Psoas muscle (tissue), 8 donors: Measurements from ENCODE around the gene WDR53. TPM values are rescaled to one million over a fixed set of nuclear protein-coding genes. Genes with fewer than 3 reads are reported as not detected.

Experiments
- ATAC-seq, 4 donors: fragments of 200-7000 bp; cut with Tn5 transposase; one replicate each; pipeline ENCODE4 v1.9.1; 2020; ENCODE audit warnings: moderate library complexity in 3 of 4, mild to moderate bottlenecking in 2 of 4
- DNase-seq, 2 donors: peaks; one replicate each; pipeline ENCODE4 v3.0.0-alpha.2; 2020
- H3K27ac ChIP-seq: fragments of 200-600 bp; one replicate; pipeline ENCODE4 v1.8.0; 2022
- H3K27me3 ChIP-seq, 3 donors: fragments of 200-600 bp in 1 of 3; one replicate each; pipeline versions ENCODE4 v1.6.1 to v1.8.0; 2013 to 2022; ENCODE audit warnings: low read length in 2 of 3, mild to moderate bottlenecking in 2 of 3, moderate library complexity in 1 of 3; ENCODE audit not compliant: insufficient read depth in 3 of 3
- H3K36me3 ChIP-seq, 2 donors: fragments of 200-600 bp in 1 of 2; one replicate each; pipeline versions ENCODE4 v1.6.1 to v1.8.0; 2013 to 2022; ENCODE audit warnings: low read depth in 1 of 2, mild to moderate bottlenecking in 1 of 2, moderate library complexity in 1 of 2; ENCODE audit not compliant: insufficient read depth in 1 of 2
- H3K4me1 ChIP-seq: fragments of 200-600 bp; one replicate; pipeline ENCODE4 v1.8.0; 2022
- H3K4me3 ChIP-seq: fragments of 200-600 bp; one replicate; pipeline ENCODE4 v1.8.0; 2022; ENCODE audit warnings: mild to moderate bottlenecking
- H3K9me3 ChIP-seq: fragments of 200-600 bp; one replicate; pipeline ENCODE4 v1.8.0; 2022
- CTCF ChIP-seq: fragments of 200-600 bp; IDR thresholded peaks from one replicate; pipeline ENCODE4 v1.8.0; 2022; ENCODE audit warnings: antibody characterized with exemption
- WGBS, 3 donors: extraction: QIAGEN DNeasy Blood & Tissue Kit; methylation state at CpG; one replicate each; pipeline versions ENCODE4 v1.1.6 to v1.1.7; 2013; 5-methylcytosine and 5-hydroxymethylcytosine counted together
- intact Hi-C, 2 donors: fragments of 100-400 bp; cut with DNase I; formaldehyde crosslinking; loops; one replicate each; pipeline versions ENCODE4 v1.11.0 to v1.14.2; 2022
- polyA plus RNA-seq, 3 donors: library from polyadenylated mRNA; stranded (reverse); fragments of 200-250 nt; gene quantifications; one replicate each; pipeline ENCODE4 v1.2.3, GENCODE V29; 2013
- total RNA-seq, 4 donors: library from RNA; stranded (reverse); fragmentation: NEBNext Ultra II Directional in 2 of 4; extraction: Animal tissue kit (Norgen Biotek cat#: 25700) in 2 of 4; gene quantifications; one replicate each; pipeline versions ENCODE4 v1.2.1 to v1.2.4, GENCODE V29; 2021 to 2023
- donor health status: healthy with polysubstance abuse.
- donor health status: DM: no; HTN: no; CAD: no; lungs with moderate emphysema.
- donor health status: Bipolar disorder and iron deficiency.
- donor health status: healthy.
- donor health status: DM: yes; HTN: yes; CAD: no.
- donor health status: DM: no; HTN: no; CAD: no.
- donor health status: DM: no; HTN: no; CAD: no.
- donor health status: DM: yes; HTN: yes; CAD: no.

The WDR53 gene
- total and polyA plus RNA-seq, 7 donors, result 4.4 to 18.9 (median 10.5) TPM

- Histone ChIP-seq H3K4me1 (no peaks in the 10 kb centered on the region), H3K36me3 (no peaks in the 10 kb centered on the region), H3K4me3 (no peak overlapping the region), H3K27me3 (peaks cover 0 to 7% (median 2%) of the 10 kb centered on the region in 3 donors), H3K9me3 (no peaks in the 10 kb centered on the region), H3K27ac (no peak overlapping the region)
- peak; percentile 52 for TF ChIP-seq CTCF
- WGBS, 3 donors, result 38 to 48% (median 44%) methylated on average over 18 of the region's 18 CpGs
- DNase-seq, result peak in 1 of 2 donors; percentile 27
- ATAC-seq, result peak in 1 of 4 donors; percentile 40
- intact Hi-C loops, result loop anchor here (2.0 to 10.0 kb wide), 3 partner anchors 95 to 147 kb away; partner anchors contain the start of gene NRROS (in 1 of the 2)
Observed at GRCh38 chr3:196537319-196537984, 30.9 kb downstream of the WDR53 start.

- no peak overlapping the region for H3K27ac ChIP-seq
- TF ChIP-seq CTCF, result no peak
- no peaks in the 10 kb centered on the region for H3K36me3 ChIP-seq
- ATAC-seq (no peak), DNase-seq (no peak)
- 25 to 33% (median 32%) methylated on average over 14 of the region's 14 CpGs for WGBS, 3 donors
- no peaks in the 10 kb centered on the region for H3K9me3 ChIP-seq
- H3K4me1 ChIP-seq, result no peaks in the 10 kb centered on the region
- intact Hi-C loops, result loop anchor here in 1 of 2 donors (10.0 kb wide), 1 partner anchor 102 kb away; the partner anchor contains the start of gene NRROS
- H3K27me3 ChIP-seq, result peaks cover 0 to 7% (median 2%) of the 10 kb centered on the region in 3 donors
- no peak overlapping the region for H3K4me3 ChIP-seq
Observed at GRCh38 chr3:196533260-196533681, 35.1 kb downstream of the WDR53 start.

- TF ChIP-seq CTCF, result no peak
- H3K36me3 ChIP-seq, result no peaks in the 10 kb centered on the region
- no peak overlapping the region for H3K27ac ChIP-seq
- no peaks in the 10 kb centered on the region for H3K4me1 ChIP-seq
- WGBS, 3 donors, result 84 to 91% (median 90%) methylated on average over 4 of the region's 4 CpGs
- intact Hi-C loops, result loop anchor here in 1 of 2 donors (10.0 kb wide), 1 partner anchor 103 kb away; the partner anchor contains the start of gene NRROS
- peaks cover 0 to 7% (median 2%) of the 10 kb centered on the region in 3 donors for H3K27me3 ChIP-seq
- ATAC-seq, result no peak
- no peak for DNase-seq
- H3K4me3 ChIP-seq, result no peak overlapping the region
- no peaks in the 10 kb centered on the region for H3K9me3 ChIP-seq
Observed at GRCh38 chr3:196531418-196531817, 36.9 kb downstream of the WDR53 start.

GRCh38 chr3:196528639-196529233 lies 39.6 kb downstream of the WDR53 start:
- peak overlapping the region; percentile 55 for H3K4me3 ChIP-seq
- WGBS, 3 donors, result 4 to 6% (median 6%) methylated on average over 50 to 52 of the region's 52 CpGs
- peak; percentile 82 for DNase-seq
- no peaks in the 10 kb centered on the region for H3K4me1 ChIP-seq
- H3K9me3 ChIP-seq, result no peaks in the 10 kb centered on the region
- no peaks in the 10 kb centered on the region for H3K36me3 ChIP-seq
- no peak overlapping the region for H3K27ac ChIP-seq
- intact Hi-C loops, result loop anchor here in 1 of 2 donors (2.0 kb wide), 1 partner anchor 156 kb away; no protein-coding TSS in a partner anchor
- peak; percentile 61 for TF ChIP-seq CTCF
- peak; percentile 86 to 98 (median 98) for ATAC-seq
- peaks cover 0 to 2% (median 2%) of the 10 kb centered on the region in 3 donors for H3K27me3 ChIP-seq
